Fibroblast of lung (primary cell): Measurements from ENCODE around the gene NPC1L1. TPM values are rescaled to one million over a fixed set of nuclear protein-coding genes. Genes with fewer than 3 reads are reported as not detected.

ENCODE experiments used
- DNase-seq, 2 donors: peaks; one replicate each; pipeline versions ENCODE4 v3.0.0 to v3.0.0-alpha.2; 2010; ENCODE audit warnings: low read depth in 2 of 2
- H2AFZ ChIP-seq: 2 replicates; pipeline ENCODE4 v1.5.1; 2012; ENCODE audit warnings: low read length, control low read depth, inconsistent platforms
- H3K27ac ChIP-seq: 2 replicates; pipeline ENCODE4 v1.5.1; 2011; ENCODE audit warnings: low read length, control low read depth; ENCODE audit not compliant: insufficient read depth
- H3K27me3 ChIP-seq: 2 replicates; pipeline ENCODE4 v1.5.1; 2011; ENCODE audit warnings: mild to moderate bottlenecking, low read length; ENCODE audit not compliant: control insufficient read depth, insufficient read depth
- H3K36me3 ChIP-seq: 2 replicates; pipeline ENCODE4 v1.5.1; 2011; ENCODE audit warnings: low read length; ENCODE audit not compliant: control insufficient read depth, insufficient read depth
- H3K4me1 ChIP-seq: 2 replicates; pipeline ENCODE4 v1.5.1; 2011; ENCODE audit warnings: low read length; ENCODE audit not compliant: control insufficient read depth, insufficient read depth; ENCODE audit errors: extremely low read depth
- H3K4me2 ChIP-seq: 2 replicates; pipeline ENCODE4 v1.5.1; 2011; ENCODE audit warnings: low read length, control low read depth; ENCODE audit not compliant: insufficient read depth; ENCODE audit errors: extremely low read depth
- H3K4me3 ChIP-seq, 4 experiments: fragments of 200-600 bp in 1 of 4; sonication (generic) in 1 of 4; replicated peaks in 1 of 4; 2 replicates each; pipeline ENCODE4 v1.5.1; 2011 to 2016; ENCODE audit warnings: low read length in 4 of 4, low read depth in 3 of 4, mild to moderate bottlenecking in 3 of 4, control low read depth in 2 of 4, inconsistent platforms in 1 of 4, mixed read lengths in 1 of 4; ENCODE audit not compliant: insufficient read depth in 1 of 4; ENCODE audit errors: control extremely low read depth in 1 of 4
- H3K79me2 ChIP-seq: 2 replicates; pipeline ENCODE4 v1.5.1; 2012; ENCODE audit warnings: mild to moderate bottlenecking, low read length, inconsistent platforms; ENCODE audit not compliant: control insufficient read depth, insufficient read depth
- H3K9ac ChIP-seq: 2 replicates; pipeline ENCODE4 v1.5.1; 2011; ENCODE audit warnings: mild to moderate bottlenecking, low read length, control low read depth; ENCODE audit not compliant: insufficient read depth
- H3K9me3 ChIP-seq: 2 replicates; pipeline ENCODE4 v1.5.1; 2012; ENCODE audit warnings: low read depth, low read length; ENCODE audit not compliant: control insufficient read depth, insufficient read depth
- H4K20me1 ChIP-seq: 2 replicates; pipeline ENCODE4 v1.5.1; 2011; ENCODE audit warnings: low read length; ENCODE audit not compliant: control insufficient read depth, insufficient read depth; ENCODE audit errors: extremely low read depth
- EZH2 ChIP-seq: IDR thresholded peaks from 2 replicates; pipeline ENCODE4 v1.5.1; 2012; ENCODE audit warnings: low read length, control low read depth, mild to moderate bottlenecking; ENCODE audit errors: missing control alignments
- polyA plus RNA-seq, 2 donors: library from polyadenylated mRNA; depleted of rRNA in 1 of 2; stranded (reverse) in 1 of 2; unstranded in 1 of 2; fragments of >200 nt; gene quantifications; 2 replicates each; pipeline ENCODE4 v1.2.1, GENCODE V29; 2011 to 2012; ENCODE audit warnings: missing spikeins in 1 of 2
- total RNA-seq: library from RNA; depleted of rRNA; stranded (reverse); fragments of >200 nt; gene quantifications from 2 replicates; pipeline ENCODE4 v1.2.1, GENCODE V29; 2014
- TF ChIP-seq, protein P1 (sequence below), 2 donors: IDR thresholded peaks in 1 of 2; conservative IDR thresholded peaks in 1 of 2; 1 replicate in 1 of 2; 2 replicates in 1 of 2; pipeline ENCODE4 v1.5.1; 2011 to 2012; ENCODE audit warnings: low read length in 2 of 2, control low read depth in 1 of 2, inconsistent platforms in 1 of 2, low read depth in 1 of 2, mild to moderate bottlenecking in 1 of 2

NPC1L1 gene
- total and polyA plus RNA-seq, 2 donors (not counting 1 experiment from before 2014, with no cell fraction given), result under 0.01 to 0.05 TPM

DNA sequence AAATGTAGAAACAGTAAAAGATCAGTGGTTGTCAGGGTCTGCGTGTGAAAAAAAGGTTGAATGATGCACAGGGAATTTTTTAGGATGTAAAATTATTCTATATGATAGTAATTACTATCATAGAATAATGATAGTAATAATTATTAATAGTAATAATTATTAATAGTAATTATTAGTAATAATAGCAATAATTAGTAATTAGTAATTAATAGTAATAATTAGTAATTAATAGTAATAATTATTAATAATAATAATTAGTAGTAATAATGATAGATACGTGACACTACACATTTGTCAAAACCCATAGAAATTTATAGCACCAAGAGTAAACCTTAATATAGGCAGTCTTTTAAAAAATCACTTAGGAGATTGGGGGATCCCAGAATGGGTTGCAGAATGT is 46.2 kb downstream of the NPC1L1 start:
- no peak for TF ChIP-seq EZH2
- TF ChIP-seq, protein P1, sequence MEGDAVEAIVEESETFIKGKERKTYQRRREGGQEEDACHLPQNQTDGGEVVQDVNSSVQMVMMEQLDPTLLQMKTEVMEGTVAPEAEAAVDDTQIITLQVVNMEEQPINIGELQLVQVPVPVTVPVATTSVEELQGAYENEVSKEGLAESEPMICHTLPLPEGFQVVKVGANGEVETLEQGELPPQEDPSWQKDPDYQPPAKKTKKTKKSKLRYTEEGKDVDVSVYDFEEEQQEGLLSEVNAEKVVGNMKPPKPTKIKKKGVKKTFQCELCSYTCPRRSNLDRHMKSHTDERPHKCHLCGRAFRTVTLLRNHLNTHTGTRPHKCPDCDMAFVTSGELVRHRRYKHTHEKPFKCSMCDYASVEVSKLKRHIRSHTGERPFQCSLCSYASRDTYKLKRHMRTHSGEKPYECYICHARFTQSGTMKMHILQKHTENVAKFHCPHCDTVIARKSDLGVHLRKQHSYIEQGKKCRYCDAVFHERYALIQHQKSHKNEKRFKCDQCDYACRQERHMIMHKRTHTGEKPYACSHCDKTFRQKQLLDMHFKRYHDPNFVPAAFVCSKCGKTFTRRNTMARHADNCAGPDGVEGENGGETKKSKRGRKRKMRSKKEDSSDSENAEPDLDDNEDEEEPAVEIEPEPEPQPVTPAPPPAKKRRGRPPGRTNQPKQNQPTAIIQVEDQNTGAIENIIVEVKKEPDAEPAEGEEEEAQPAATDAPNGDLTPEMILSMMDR (conservative IDR thresholded peaks at IDR 0.05 in 1 of 2, IDR thresholded peaks at IDR 0.05 in 1 of 2; ENCODE audit: low read depth in 1 of 2, low read length in 2 of 2), result no peak
- H3K27me3 ChIP-seq, result no peaks in the 10 kb centered on the region
- H3K9ac ChIP-seq, result no peak overlapping the region
- peaks cover 2% of the 10 kb centered on the region for H3K79me2 ChIP-seq
- H3K4me2 ChIP-seq, result no peak overlapping the region
- DNase-seq, result no peak
- no peaks in the 10 kb centered on the region for H4K20me1 ChIP-seq
- H2AFZ ChIP-seq, result no peak overlapping the region
- no peaks in the 10 kb centered on the region for H3K4me1 ChIP-seq
- no peak overlapping the region for H3K27ac ChIP-seq
- H3K9me3 ChIP-seq, result no peaks in the 10 kb centered on the region
- H3K4me3 ChIP-seq, result no peak overlapping the region
- H3K36me3 ChIP-seq, result no peaks in the 10 kb centered on the region

DNA sequence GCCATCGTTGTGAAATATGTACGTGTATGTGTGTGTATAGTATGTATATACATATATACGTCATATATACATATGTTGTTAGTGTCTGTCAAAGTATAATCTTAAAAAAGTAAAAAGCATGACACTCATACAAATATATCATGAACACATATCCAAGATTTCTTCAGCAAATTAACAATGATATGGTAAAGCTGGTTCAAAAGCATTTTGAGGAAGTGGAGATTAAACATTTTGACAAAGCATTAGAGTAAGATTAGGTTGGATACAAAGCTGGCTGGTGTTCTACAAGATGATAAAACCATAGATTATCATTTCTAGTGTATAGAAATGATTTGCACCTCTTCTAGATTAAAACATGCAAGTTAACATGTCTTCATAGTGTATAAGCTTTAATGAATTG is 49.9 kb downstream of the NPC1L1 start:
- H3K4me1 ChIP-seq, result no peaks in the 10 kb centered on the region
- TF ChIP-seq EZH2, result no peak
- TF ChIP-seq, protein P1 (conservative IDR thresholded peaks at IDR 0.05 in 1 of 2, IDR thresholded peaks at IDR 0.05 in 1 of 2; ENCODE audit: low read depth in 1 of 2, low read length in 2 of 2), result no peak
- H4K20me1 ChIP-seq, result no peaks in the 10 kb centered on the region
- no peaks in the 10 kb centered on the region for H3K36me3 ChIP-seq
- H3K4me3 ChIP-seq, result peak overlapping the region; percentile 76 to 89 (median 81)
- no peak overlapping the region for H3K9ac ChIP-seq
- no peaks in the 10 kb centered on the region for H3K9me3 ChIP-seq
- H3K79me2 ChIP-seq, result peaks cover 37% of the 10 kb centered on the region
- H3K27me3 ChIP-seq, result no peaks in the 10 kb centered on the region
- H3K27ac ChIP-seq, result peak overlapping the region; percentile 90
- no peak for DNase-seq
- H2AFZ ChIP-seq, result peak overlapping the region; percentile 94
- peak overlapping the region; percentile 79 for H3K4me2 ChIP-seq

DNA sequence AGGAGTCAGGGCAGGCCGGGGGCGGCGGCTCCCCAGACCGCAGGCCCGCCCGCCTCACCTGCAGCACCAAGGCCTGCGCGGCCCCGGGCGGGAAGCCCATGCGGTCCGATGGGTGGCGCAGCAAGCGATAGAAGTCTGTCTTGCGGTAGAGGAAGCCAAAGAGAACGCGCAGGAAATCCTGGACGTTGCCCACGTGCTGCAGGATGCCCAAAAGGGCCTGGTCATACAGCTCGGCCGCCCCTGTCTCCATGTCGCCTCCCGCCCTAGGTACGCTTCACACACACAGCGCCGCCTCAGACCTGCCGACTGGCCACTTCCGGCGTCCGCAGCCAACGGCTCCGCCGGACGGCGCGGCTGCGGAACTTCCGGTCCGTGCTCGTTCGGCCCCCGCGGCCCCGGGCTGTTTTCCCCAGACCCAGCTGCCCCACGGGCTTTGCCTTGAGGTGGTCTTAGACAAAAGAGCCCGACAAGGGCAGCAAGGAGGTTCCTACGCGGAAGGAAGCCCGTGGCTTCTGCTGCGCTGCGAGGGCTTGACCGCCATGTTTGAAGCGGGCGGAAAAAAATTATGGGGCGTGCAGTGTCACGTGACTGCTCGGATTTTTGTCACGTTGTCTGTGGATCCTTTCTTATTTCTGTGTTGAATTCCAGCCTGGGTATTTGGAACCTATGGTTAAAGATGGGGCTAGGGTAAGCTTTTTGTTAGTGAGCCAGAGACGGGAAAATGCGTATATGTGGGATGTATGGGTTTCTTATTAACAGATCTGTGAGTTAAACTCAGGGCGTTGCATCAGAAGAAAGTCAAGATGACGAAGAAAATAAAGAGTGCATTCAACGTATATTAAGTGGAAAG is 50.6 kb downstream of the NPC1L1 start, which contains the start of gene NUDCD3:
NUDCD3 (minus strand) TSS at position 308 of the 850 bp plus-strand sequence; CDS start at position 250, 58 bp downstream.
- Histone ChIP-seq H3K36me3 (no peaks in the 10 kb centered on the region), H4K20me1 (no peaks in the 10 kb centered on the region), H3K4me1 (no peaks in the 10 kb centered on the region), H3K27me3 (no peaks in the 10 kb centered on the region), H3K9ac (peak within 1 kb of the TSS; percentile 85), H3K4me3 (peak within 1 kb of the TSS; percentile 76 to 89 (median 81)), H2AFZ (peak within 1 kb of the TSS; percentile 94), H3K79me2 (peaks cover 44% of the 10 kb centered on the region), H3K9me3 (no peaks in the 10 kb centered on the region), H3K4me2 (peak within 1 kb of the TSS; percentile 93), H3K27ac (peak within 1 kb of the TSS; percentile 90)
- TF ChIP-seq EZH2, result no peak
- TF ChIP-seq, protein P1 (conservative IDR thresholded peaks at IDR 0.05 in 1 of 2, IDR thresholded peaks at IDR 0.05 in 1 of 2; ENCODE audit: low read depth in 1 of 2, low read length in 2 of 2), result peak; percentile 15 to 21
- DNase-seq, result peak; percentile 83 to 88
